Cardiac fibroblast (primary cell): ENCODE measurements around the gene DMRTB1.
A peak's percentile ranks its signal among the peaks of the same experiment; 100 is the strongest.

Source experiments
- DNase-seq, 2 donors: peaks; one replicate each; pipeline versions ENCODE4 v3.0.0 to v3.0.0-alpha.2; 2010; ENCODE audit warnings: low read depth in 2 of 2
- H3K4me3 ChIP-seq, 2 donors: replicated peaks in 1 of 2; 1 replicate in 1 of 2; 2 replicates in 1 of 2; pipeline ENCODE4 v1.5.1; 2011; ENCODE audit warnings: low read depth in 2 of 2, low read length in 2 of 2, mild to moderate bottlenecking in 2 of 2, moderate library complexity in 1 of 2
- TF ChIP-seq, protein P1 (sequence below): IDR thresholded peaks from one replicate; pipeline ENCODE4 v1.5.1; 2011; ENCODE audit warnings: low read depth, mild to moderate bottlenecking, low read length, inconsistent platforms

The DMRTB1 gene

DNA sequence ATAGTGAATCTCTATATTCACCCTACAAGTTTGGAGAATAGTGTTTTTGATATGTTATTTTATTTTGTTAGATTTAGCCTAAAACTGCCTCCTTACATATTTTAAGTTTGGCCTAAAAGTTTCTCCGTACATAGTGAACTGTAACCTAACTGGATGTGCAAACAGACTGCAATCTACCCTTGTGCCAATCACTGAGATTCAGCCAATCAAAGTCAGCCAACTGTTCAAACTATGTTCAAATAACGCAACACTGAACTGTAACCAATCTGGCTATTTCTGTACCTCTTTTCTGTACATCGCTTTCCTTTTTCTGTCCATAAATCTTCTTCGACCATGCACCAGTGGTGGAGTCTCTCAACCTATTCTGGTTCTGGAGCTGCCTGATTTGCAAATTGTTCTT, 11.8 kb upstream of the DMRTB1 start:
- no peak overlapping the region for H3K4me3 ChIP-seq
- TF ChIP-seq, protein P1, sequence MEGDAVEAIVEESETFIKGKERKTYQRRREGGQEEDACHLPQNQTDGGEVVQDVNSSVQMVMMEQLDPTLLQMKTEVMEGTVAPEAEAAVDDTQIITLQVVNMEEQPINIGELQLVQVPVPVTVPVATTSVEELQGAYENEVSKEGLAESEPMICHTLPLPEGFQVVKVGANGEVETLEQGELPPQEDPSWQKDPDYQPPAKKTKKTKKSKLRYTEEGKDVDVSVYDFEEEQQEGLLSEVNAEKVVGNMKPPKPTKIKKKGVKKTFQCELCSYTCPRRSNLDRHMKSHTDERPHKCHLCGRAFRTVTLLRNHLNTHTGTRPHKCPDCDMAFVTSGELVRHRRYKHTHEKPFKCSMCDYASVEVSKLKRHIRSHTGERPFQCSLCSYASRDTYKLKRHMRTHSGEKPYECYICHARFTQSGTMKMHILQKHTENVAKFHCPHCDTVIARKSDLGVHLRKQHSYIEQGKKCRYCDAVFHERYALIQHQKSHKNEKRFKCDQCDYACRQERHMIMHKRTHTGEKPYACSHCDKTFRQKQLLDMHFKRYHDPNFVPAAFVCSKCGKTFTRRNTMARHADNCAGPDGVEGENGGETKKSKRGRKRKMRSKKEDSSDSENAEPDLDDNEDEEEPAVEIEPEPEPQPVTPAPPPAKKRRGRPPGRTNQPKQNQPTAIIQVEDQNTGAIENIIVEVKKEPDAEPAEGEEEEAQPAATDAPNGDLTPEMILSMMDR, result no peak
- no peak for DNase-seq

DNA sequence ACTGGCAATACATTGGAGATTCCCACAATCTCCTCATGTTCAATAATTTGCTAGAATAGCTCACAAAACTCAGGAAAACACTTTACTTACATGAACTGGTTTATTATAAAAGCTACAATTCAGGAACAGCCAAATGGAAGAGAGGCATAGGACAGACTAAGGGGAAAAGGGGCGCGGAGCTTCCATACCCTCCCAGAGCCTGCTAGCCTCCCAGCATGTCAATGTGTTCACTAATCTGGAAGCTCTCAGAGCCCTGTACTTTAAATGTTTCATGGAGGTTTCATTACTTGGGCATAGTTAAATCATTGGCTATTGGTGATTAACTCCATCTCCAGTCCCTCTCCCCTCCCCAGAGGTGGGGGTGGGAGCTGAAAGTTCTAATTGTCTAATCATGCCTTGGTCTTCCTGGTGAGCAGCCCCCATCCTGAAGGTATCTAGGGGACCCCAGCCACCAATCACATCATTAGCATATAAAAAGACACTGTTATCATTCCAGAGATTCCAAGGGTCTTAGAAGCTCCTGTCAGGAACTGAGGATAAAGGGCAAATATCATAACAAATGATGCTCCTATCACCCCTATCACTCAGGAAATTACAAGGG, 10.9 kb upstream of the DMRTB1 start:
- TF ChIP-seq, protein P1, result no peak
- DNase-seq, result no peak
- no peak overlapping the region for H3K4me3 ChIP-seq

DNA sequence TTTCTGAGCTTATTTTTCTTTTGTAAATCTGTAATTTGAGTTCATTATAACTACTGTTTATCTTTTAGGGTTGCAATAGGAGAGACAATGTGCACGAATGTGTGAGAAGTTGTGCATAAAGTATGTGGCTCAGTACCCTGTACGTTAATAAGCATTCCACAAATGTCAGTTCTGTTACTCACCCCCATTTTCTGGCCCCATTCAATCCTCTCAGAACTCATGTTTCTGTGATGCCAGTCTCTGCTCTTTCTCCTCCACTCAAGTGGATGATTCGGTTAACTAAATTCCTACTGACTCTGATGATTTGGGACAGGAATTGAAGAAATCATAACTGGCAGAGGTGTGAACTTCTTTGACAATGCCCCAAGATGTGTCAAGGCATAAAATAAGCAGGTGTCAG, 10.2 kb upstream of the DMRTB1 start:
- peak; percentile 68 to 78 for DNase-seq
- no peak overlapping the region for H3K4me3 ChIP-seq
- TF ChIP-seq, protein P1, result no peak

DNA sequence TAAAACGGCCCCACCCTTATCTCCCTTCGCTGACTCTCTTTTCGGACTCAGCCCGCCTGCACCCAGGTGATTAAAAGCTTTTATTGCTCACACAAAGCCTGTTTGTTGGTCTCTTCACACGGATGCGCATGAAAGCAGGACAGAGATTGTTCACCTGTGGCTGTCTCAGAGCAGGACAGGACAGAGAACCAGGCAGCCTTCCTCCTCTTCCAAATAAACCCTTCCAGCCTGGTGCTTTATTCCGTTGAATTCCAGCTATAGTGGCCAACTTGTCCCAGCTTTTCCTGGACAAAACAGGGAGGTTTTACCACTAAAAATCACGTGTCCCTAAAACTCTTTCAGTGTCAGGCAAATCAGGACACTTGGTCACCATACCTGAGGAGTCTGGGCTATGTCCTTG, 9.5 kb upstream of the DMRTB1 start:
- no peak for DNase-seq
- no peak overlapping the region for H3K4me3 ChIP-seq
- TF ChIP-seq, protein P1, result no peak

DNA sequence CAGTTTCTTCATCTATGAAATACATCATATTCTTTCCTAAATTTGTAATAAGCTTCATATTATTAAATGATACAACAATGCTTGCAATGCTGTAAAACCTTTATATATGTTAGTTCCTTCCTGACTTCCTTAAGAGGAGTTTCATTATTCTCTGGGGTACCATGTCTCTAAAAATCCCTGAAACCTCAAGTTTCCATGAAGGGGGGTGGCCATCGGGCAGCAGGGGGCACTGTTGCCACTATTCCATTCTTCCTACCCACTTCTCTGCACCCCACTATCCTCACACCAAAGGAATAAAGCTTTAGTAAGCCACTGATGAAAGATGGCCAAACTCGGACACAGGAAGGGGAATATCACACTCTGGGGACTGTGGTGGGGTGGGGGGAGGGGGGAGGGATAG, 9.0 kb upstream of the DMRTB1 start:
- TF ChIP-seq, protein P1, result peak; percentile 42

DNA sequence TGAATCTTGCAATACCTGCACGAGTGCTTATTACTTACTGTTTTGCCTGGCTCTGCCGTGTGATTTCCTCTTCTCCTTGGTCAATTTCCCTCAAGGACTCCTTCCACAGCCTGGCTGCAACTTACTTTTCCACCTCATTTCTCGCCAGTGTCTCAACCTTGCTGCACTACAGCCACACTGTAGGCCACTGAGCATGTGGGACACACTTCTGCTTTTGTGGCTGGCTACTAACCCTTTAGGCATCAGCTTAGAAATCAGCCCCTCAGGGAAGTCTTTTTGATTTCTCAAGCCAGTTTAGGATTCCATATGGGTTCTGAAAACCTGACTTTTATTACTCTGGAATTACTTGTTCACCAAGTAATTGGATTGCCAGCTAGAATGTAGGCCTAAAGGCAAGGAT, 5.2 kb upstream of the DMRTB1 start:
- DNase-seq, result no peak

More for the DNA sequence above, 9.0 kb upstream of the DMRTB1 start:
- H3K4me3 ChIP-seq, result no peak overlapping the region
- DNase-seq, result peak in 1 of 2 donors; percentile 5

More for the DNA sequence above, 5.2 kb upstream of the DMRTB1 start:
- TF ChIP-seq, protein P1, result no peak
- H3K4me3 ChIP-seq, result no peak overlapping the region
